Activated T-helper 17 cell treated with anti-CD3 and anti-CD28 coated beads, Interleukin-2, amount 50 U/mL, for 72 hours (primary cell): ENCODE data around the gene TNFRSF1A. TPM values are rescaled to one million over a fixed set of nuclear protein-coding genes. Genes with fewer than 3 reads are reported as not detected.
"Not testable (repeated sequence)": the region's sequence is repeated elsewhere in the genome, so short reads cannot be mapped to it uniquely, and the experiment has no call there.

Experiments
- ATAC-seq: fragments of 150-1000 bp; cut with Tn5 transposase; replicated peaks from 2 replicates; pipeline ENCODE4 v1.10.0; 2021; ENCODE audit warnings: mild to moderate bottlenecking, moderate library complexity
- H3K27ac Mint-ChIP-seq: one replicate; pipeline ENCODE4 v1.8.0; 2022; ENCODE audit warnings: mixed read lengths
- H3K27me3 Mint-ChIP-seq: one replicate; pipeline ENCODE4 v1.8.0; 2022; ENCODE audit warnings: mixed read lengths
- H3K36me3 Mint-ChIP-seq: one replicate; pipeline ENCODE4 v1.8.0; 2022; ENCODE audit warnings: low read depth, mild to moderate bottlenecking, mixed read lengths
- H3K4me1 Mint-ChIP-seq: one replicate; pipeline ENCODE4 v1.8.0; 2022; ENCODE audit warnings: mixed read lengths
- H3K4me3 Mint-ChIP-seq: one replicate; pipeline ENCODE4 v1.8.0; 2022; ENCODE audit warnings: mild to moderate bottlenecking, mixed read lengths
- H3K9me3 Mint-ChIP-seq: one replicate; pipeline ENCODE4 v1.8.0; 2022; ENCODE audit warnings: mixed read lengths
- total RNA-seq, 2 donors: library from RNA; stranded (reverse); gene quantifications; one replicate each; pipeline ENCODE4 v1.2.3, GENCODE V29; 2022

TNFRSF1A gene
- total RNA-seq, 2 donors from 2014 or later, result 42.1 to 74.1 TPM

- no peak overlapping the region for H3K4me3 Mint-ChIP-seq
- no peak overlapping the region for H3K27ac Mint-ChIP-seq
- H3K27me3 Mint-ChIP-seq, result no peaks in the 10 kb centered on the region
- peaks cover 7% of the 10 kb centered on the region for H3K36me3 Mint-ChIP-seq
- no peak for ATAC-seq
- H3K4me1 Mint-ChIP-seq, result peaks cover 27% of the 10 kb centered on the region
- H3K9me3 Mint-ChIP-seq, result no peaks in the 10 kb centered on the region
Observed at GRCh38 chr12:6340032-6340638, 1.7 kb downstream of the TNFRSF1A start.

GRCh38 chr12:6338955-6339354 is 2.9 kb downstream of the TNFRSF1A start:
- Mint-ChIP-seq H3K27me3 (no peaks in the 10 kb centered on the region), H3K27ac (no peak overlapping the region)

GRCh38 chr12:6338536-6338935 is 3.3 kb downstream of the TNFRSF1A start:
- H3K9me3 Mint-ChIP-seq, H3K27me3 Mint-ChIP-seq, ATAC-seq, H3K27ac Mint-ChIP-seq, H3K4me3 Mint-ChIP-seq: not testable (repeated sequence)
- H3K4me1 Mint-ChIP-seq, result peaks cover 35% of the 10 kb centered on the region
- peaks cover 23% of the 10 kb centered on the region for H3K36me3 Mint-ChIP-seq

More at GRCh38 chr12:6338955-6339354, 2.9 kb downstream of the TNFRSF1A start:
- Mint-ChIP-seq H3K36me3 (peaks cover 19% of the 10 kb centered on the region), H3K4me1 (peaks cover 32% of the 10 kb centered on the region), H3K4me3 (no peak overlapping the region), H3K9me3 (no peaks in the 10 kb centered on the region)
- ATAC-seq, result no peak

GRCh38 chr12:6337958-6338433 is 3.9 kb downstream of the TNFRSF1A start:
- Mint-ChIP-seq H3K9me3 (no peaks in the 10 kb centered on the region), H3K4me1 (peaks cover 35% of the 10 kb centered on the region)

GRCh38 chr12:6336889-6337853 is 4.7 kb downstream of the TNFRSF1A start:
- H3K9me3 Mint-ChIP-seq, result no peaks in the 10 kb centered on the region
- no peaks in the 10 kb centered on the region for H3K27me3 Mint-ChIP-seq
- no peak overlapping the region for H3K4me3 Mint-ChIP-seq
- peaks cover 37% of the 10 kb centered on the region for H3K36me3 Mint-ChIP-seq
- no peak for ATAC-seq
- H3K4me1 Mint-ChIP-seq, result peaks cover 33% of the 10 kb centered on the region
- no peak overlapping the region for H3K27ac Mint-ChIP-seq

More at GRCh38 chr12:6337958-6338433, 3.9 kb downstream of the TNFRSF1A start:
- H3K27me3 Mint-ChIP-seq, result no peaks in the 10 kb centered on the region
- no peak overlapping the region for H3K27ac Mint-ChIP-seq
- no peak for ATAC-seq
- H3K36me3 Mint-ChIP-seq, result peaks cover 29% of the 10 kb centered on the region
- H3K4me3 Mint-ChIP-seq, result no peak overlapping the region

GRCh38 chr12:6336079-6336888 is 5.6 kb downstream of the TNFRSF1A start:
- peaks cover 36% of the 10 kb centered on the region for H3K4me1 Mint-ChIP-seq
- ATAC-seq, result peak; percentile 56
- H3K9me3 Mint-ChIP-seq, result no peaks in the 10 kb centered on the region
- no peak overlapping the region for H3K4me3 Mint-ChIP-seq
- H3K27ac Mint-ChIP-seq, result no peak overlapping the region
- peaks cover 46% of the 10 kb centered on the region for H3K36me3 Mint-ChIP-seq
- H3K27me3 Mint-ChIP-seq, result no peaks in the 10 kb centered on the region

- ATAC-seq, result peak; percentile 87
- Mint-ChIP-seq H3K4me1 (peaks cover 37% of the 10 kb centered on the region), H3K27ac (no peak overlapping the region), H3K9me3 (no peaks in the 10 kb centered on the region), H3K27me3 (no peaks in the 10 kb centered on the region), H3K4me3 (no peak overlapping the region), H3K36me3 (peaks cover 53% of the 10 kb centered on the region)
Observed at GRCh38 chr12:6335451-6336078, 6.3 kb downstream of the TNFRSF1A start.

- no peak for ATAC-seq
- no peaks in the 10 kb centered on the region for H3K9me3 Mint-ChIP-seq
- H3K27ac Mint-ChIP-seq, result no peak overlapping the region
- no peak overlapping the region for H3K4me3 Mint-ChIP-seq
- peaks cover 37% of the 10 kb centered on the region for H3K4me1 Mint-ChIP-seq
- peaks cover 59% of the 10 kb centered on the region for H3K36me3 Mint-ChIP-seq
- no peaks in the 10 kb centered on the region for H3K27me3 Mint-ChIP-seq
Observed at GRCh38 chr12:6334940-6335450, 6.9 kb downstream of the TNFRSF1A start.

- Mint-ChIP-seq H3K4me3 (no peak overlapping the region), H3K9me3 (no peaks in the 10 kb centered on the region), H3K27ac (no peak overlapping the region), H3K36me3 (peaks cover 63% of the 10 kb centered on the region), H3K4me1 (peaks cover 37% of the 10 kb centered on the region), H3K27me3 (no peaks in the 10 kb centered on the region)
- ATAC-seq, result no peak
Observed at GRCh38 chr12:6334359-6334758, 7.5 kb downstream of the TNFRSF1A start.

GRCh38 chr12:6333566-6333965 is 8.3 kb downstream of the TNFRSF1A start:
- no peaks in the 10 kb centered on the region for H3K9me3 Mint-ChIP-seq
- H3K4me1 Mint-ChIP-seq, result peaks cover 37% of the 10 kb centered on the region
- no peak for ATAC-seq
- no peaks in the 10 kb centered on the region for H3K27me3 Mint-ChIP-seq
- peaks cover 66% of the 10 kb centered on the region for H3K36me3 Mint-ChIP-seq
- H3K27ac Mint-ChIP-seq, result peak overlapping the region; percentile 86
- no peak overlapping the region for H3K4me3 Mint-ChIP-seq

GRCh38 chr12:6333029-6333428 is 8.8 kb downstream of the TNFRSF1A start:
- no peak for ATAC-seq
- peaks cover 71% of the 10 kb centered on the region for H3K36me3 Mint-ChIP-seq
- H3K4me1 Mint-ChIP-seq, result peaks cover 37% of the 10 kb centered on the region
- peak overlapping the region; percentile 86 for H3K27ac Mint-ChIP-seq
- no peaks in the 10 kb centered on the region for H3K9me3 Mint-ChIP-seq
- no peak overlapping the region for H3K4me3 Mint-ChIP-seq
- no peaks in the 10 kb centered on the region for H3K27me3 Mint-ChIP-seq

GRCh38 chr12:6332459-6332858 is 9.4 kb downstream of the TNFRSF1A start:
- ATAC-seq, result no peak
- peaks cover 76% of the 10 kb centered on the region for H3K36me3 Mint-ChIP-seq

GRCh38 chr12:6330999-6331714 is 10.7 kb downstream of the TNFRSF1A start:
- no peak overlapping the region for H3K4me3 Mint-ChIP-seq
- peaks cover 38% of the 10 kb centered on the region for H3K4me1 Mint-ChIP-seq
- no peaks in the 10 kb centered on the region for H3K9me3 Mint-ChIP-seq
- no peaks in the 10 kb centered on the region for H3K27me3 Mint-ChIP-seq
- peaks cover 85% of the 10 kb centered on the region for H3K36me3 Mint-ChIP-seq
- ATAC-seq, result no peak
- no peak overlapping the region for H3K27ac Mint-ChIP-seq

More at GRCh38 chr12:6332459-6332858, 9.4 kb downstream of the TNFRSF1A start:
- no peaks in the 10 kb centered on the region for H3K9me3 Mint-ChIP-seq
- peak overlapping the region; percentile 86 for H3K27ac Mint-ChIP-seq
- H3K4me3 Mint-ChIP-seq, result no peak overlapping the region
- peaks cover 37% of the 10 kb centered on the region for H3K4me1 Mint-ChIP-seq
- no peaks in the 10 kb centered on the region for H3K27me3 Mint-ChIP-seq
